HuH-7.5 (cell line): Measurements from ENCODE around the gene RPTOR.
A peak's percentile ranks its signal among the peaks of the same experiment; 100 is the strongest.

ENCODE experiments used
- DNase-seq: peaks from one replicate; pipeline ENCODE4 v3.0.0; 2011; ENCODE audit warnings: low spot score

Gene RPTOR

GRCh38 chr17:80892900-80893603 is 348.4 kb downstream of the RPTOR start:
- no peak for DNase-seq

DNA sequence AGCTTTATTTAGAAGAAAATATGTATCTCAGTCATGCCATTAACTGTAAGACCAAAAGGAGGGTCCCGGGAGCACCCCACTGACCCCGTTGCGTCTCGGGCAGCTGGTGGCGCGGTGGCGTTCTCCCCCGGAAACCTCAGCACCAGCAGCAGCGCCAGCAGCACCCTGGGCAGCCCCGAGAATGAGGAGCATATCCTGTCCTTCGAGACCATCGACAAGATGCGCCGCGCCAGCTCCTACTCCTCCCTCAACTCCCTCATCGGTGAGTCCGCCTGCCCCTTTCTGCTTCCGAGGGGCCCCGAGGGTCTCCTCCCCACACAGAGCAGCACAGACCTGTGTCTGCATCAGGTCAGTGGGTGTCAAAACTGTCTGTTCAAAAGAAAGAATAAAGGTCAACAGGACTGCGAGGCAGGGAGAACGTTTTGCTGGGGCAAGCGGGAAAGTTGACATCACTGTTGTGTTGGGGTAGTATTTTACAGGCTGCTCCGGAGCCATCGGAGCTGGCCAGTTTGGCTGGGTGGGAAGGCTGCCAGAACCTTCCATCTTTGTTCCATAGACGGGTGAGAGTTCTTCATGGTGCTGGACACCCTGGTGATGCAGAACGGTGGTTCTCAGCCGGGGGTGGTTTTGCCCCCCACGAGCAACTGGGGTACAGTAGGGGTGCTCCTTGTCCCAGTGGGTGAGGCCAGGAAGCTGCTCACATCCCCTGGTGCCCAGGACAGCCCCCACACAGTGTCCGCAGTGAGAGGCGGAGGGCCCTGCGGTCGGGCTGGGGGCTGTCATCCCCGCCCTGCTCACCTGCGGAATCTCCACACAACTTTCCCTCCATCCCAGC is 349.2 kb downstream of the RPTOR start:
- no peak for DNase-seq

DNA sequence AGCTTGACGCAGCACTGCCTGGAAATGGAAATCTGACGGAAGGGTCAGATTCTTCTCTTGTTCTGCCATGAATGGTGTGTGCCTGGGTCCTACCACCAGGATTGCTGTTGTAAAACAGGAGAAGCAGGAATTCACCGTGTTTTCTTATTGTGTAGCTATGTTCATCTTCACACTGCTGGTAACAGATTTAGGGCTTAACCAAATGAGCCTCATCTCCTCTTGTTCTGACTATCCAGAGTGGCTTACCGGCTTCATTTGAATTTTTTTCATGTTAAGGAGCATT is 349.7 kb downstream of the RPTOR start:
- peak; percentile 52 for DNase-seq

DNA sequence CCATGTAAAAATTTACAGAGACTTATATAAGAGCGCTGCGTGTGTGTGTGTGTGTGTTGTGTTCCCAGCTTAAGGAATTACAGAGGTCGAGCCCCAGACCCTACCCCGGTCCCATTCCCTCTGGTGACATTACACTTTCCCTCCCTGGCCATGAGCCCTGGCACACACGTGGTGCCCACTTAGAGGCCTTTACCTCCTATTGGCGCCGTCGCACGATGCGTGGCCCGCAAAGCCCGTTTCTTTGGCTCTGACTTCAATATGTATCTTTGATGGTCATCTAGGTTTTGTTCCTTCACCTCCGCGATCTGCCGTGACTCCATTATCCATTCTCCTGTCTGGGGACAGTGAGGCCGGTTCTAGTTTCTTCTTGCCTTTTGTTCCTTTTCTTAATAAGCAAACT is 350.1 kb downstream of the RPTOR start:
- no peak for DNase-seq

DNA sequence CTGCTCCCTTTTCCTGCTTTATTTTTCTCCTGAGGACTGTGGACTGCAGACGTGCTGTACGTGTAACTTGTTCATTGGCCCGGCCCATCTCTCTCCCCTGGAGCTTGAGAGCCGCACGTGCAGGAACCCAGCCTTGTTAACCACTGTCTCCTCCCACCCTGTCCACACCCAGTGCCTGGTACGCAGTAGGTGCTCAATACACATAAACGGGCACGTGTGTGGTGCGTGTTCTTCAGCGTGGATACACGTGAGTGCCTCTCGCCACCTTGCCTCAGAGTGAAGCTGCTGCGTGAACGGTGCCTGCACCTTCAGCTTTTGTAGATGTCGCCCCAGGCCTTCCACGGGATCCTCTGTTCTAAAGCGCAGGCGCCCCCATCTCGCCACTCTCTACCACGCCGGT is 350.7 kb downstream of the RPTOR start:
- no peak for DNase-seq

- no peak for DNase-seq
These were observed 354.1 kb downstream of the RPTOR start for GRCh38 chr17:80898716-80899115.

- peak; percentile 64 for DNase-seq
These were observed 355.0 kb downstream of the RPTOR start for GRCh38 chr17:80899402-80900268.

DNA sequence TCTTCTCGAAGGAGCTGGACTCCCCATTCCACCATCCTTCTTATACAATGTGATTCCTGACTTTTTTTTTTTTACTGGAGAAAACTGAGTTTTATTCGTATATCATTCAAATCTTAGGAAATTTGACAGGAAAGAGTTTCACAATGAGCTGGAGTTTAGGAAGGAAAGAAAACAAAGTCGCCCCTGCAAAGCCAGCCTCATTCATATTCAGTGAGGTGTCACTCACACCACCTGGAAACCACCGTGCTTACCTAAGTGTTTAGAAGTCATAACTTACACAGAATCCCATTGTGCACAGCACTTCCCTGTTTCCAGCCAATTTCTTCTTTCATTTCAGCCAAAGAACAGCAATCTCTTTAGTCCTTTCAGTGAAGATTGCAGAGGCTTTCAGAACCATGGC is 356.7 kb downstream of the RPTOR start:
- DNase-seq: no peak

DNA sequence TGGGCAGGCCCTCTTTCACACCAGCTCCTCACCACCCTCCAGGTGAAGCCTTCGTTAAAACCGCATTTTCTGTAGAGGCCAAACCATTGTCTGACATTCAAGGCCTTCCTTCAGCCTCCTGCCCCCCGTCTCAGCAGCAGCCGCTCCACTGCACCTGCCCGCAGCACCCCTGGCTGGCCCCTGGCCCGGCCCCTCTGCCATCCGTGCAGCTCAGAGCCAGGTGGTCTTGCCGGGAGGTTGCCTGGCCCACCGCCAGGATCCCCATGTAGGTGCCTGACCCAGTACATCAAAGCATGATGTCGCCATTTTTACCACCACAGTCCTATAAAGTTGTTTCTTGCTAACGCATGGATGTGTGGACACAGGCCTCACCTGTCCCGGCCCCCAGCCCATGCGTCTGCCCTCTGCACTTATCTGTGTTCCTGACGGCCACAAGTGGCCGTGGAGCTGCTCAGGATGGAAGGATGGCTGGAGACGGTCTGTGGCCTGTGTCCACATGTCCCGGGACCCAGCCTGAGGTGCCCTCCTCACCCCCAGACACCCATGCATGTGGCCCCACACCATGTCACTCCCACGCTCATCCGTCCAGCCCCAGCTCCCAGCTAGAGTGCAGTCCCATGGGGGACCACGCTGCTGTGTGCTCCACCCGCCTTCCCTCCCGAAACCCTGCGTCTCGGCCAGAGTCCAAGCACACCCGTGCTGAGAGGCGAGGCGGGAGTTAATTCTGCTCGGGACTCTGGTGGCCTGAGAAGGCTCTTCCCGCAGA is 357.7 kb downstream of the RPTOR start:
- DNase-seq: no peak

- no peak for DNase-seq
These were observed 358.4 kb downstream of the RPTOR start for GRCh38 chr17:80902963-80903611.

DNA sequence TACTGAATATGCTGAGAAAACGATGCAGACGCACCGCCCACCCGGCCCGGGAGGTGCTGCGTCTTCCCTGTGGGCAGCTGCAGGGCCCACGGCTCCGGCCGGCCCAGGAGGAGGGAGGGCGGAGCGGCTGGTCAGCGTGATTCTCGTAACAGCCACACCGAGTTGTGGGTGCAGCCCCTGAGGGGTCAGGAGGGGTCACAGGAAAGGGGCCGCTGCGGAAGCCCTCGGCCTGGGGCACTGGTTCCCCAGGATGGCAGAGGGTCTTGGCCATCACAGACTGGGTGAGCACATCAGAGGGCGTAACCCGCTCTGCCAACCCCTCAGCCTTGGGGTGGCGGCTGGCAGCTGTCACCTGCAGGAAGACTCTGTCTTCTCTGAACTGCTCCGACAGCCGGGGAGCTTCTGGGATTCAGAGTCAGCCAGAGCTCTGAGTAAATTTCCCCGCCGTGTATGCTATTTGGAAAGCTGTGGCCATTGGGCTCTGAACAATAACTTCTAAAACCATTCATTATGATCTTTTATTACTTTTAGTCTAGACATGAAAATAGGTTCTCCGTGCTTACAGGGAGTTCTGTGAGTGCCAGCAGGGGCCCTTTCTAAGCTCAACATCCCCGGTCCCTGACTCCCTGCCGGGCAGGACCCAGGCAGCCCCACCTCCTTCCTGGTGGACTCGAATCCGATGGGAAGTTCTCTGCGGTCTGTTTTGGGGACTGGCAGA is 359.6 kb downstream of the RPTOR start:
- DNase-seq: no peak

GRCh38 chr17:80905586-80906230 is 361.1 kb downstream of the RPTOR start:
- no peak for DNase-seq

GRCh38 chr17:80906364-80907259 is 362.0 kb downstream of the RPTOR start:
- DNase-seq: no peak

DNA sequence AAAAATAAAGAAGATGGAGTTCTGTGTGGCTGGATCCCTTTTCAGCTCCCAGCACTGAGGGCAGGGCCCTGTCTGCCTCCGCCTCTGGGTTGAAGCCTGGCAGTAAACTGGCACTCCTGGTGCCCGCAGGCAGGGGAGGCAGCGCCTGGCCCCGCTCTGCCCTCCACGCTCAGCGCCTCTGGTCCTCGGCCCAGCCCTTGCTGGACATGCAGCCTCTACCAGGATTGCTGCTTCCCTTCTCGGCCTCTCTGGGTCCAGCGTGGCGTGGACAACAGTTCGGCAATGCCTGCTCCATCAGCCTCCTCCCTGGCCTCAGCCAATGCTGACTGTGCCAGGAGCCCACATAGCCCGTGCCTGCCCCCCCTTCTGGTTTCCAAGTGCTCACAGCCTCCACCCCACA is 362.6 kb downstream of the RPTOR start:
- no peak for DNase-seq

- DNase-seq: no peak
These were observed 363.6 kb downstream of the RPTOR start for GRCh38 chr17:80908211-80908610.

- no peak for DNase-seq
These were observed 364.1 kb downstream of the RPTOR start for GRCh38 chr17:80908776-80909175.

GRCh38 chr17:80909635-80910034 is 365.0 kb downstream of the RPTOR start:
- DNase-seq: no peak

- DNase-seq: no peak
These were observed 365.4 kb downstream of the RPTOR start for GRCh38 chr17:80910043-80910442.

- DNase-seq: no peak
These were observed 367.8 kb downstream of the RPTOR start for GRCh38 chr17:80912476-80912875.
